C4-2B (cell line): ENCODE measurements around the gene GTPBP4.

Experiments
- ZFX ChIP-seq: fragments of 450-650 bp; IDR thresholded peaks from 2 replicates; pipeline ENCODE4 v1.6.1; 2017
- TF ChIP-seq, protein P1 (sequence below): fragments of 450-650 bp; conservative IDR thresholded peaks from 2 replicates; pipeline ENCODE4 v1.5.1; 2017; ENCODE audit warnings: mild to moderate bottlenecking

DNA sequence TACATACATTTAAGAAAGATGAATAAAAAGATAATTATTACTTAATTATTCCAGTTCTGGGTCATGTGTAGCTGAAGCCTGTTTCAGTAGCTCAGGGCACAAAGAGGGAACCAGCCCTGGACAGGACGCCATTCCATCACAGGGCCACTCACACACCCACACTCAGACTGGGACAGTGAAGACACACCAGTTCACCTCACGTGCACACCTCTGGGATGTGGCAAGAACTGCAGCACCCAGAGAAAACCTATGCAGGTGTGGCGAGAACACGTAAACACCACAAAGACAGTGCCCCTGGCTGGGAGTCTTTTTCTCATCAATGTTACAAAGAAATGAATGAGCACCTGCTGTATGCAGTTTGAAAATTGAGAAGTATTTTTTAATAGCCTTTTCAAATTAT lies 62.3 kb downstream of the GTPBP4 start:
- TF ChIP-seq, protein P1, sequence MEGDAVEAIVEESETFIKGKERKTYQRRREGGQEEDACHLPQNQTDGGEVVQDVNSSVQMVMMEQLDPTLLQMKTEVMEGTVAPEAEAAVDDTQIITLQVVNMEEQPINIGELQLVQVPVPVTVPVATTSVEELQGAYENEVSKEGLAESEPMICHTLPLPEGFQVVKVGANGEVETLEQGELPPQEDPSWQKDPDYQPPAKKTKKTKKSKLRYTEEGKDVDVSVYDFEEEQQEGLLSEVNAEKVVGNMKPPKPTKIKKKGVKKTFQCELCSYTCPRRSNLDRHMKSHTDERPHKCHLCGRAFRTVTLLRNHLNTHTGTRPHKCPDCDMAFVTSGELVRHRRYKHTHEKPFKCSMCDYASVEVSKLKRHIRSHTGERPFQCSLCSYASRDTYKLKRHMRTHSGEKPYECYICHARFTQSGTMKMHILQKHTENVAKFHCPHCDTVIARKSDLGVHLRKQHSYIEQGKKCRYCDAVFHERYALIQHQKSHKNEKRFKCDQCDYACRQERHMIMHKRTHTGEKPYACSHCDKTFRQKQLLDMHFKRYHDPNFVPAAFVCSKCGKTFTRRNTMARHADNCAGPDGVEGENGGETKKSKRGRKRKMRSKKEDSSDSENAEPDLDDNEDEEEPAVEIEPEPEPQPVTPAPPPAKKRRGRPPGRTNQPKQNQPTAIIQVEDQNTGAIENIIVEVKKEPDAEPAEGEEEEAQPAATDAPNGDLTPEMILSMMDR: no peak; the same call in 1 of the 2 replicates
- no peak for TF ChIP-seq ZFX
